ENCODE measurements around the gene PRR7.

GRCh38 chr5:177449140-177450061 lies 2.8 kb downstream of the PRR7 start:
- TF ChIP-seq YY1 (IDR thresholded peaks at IDR 0.05) (no peak), CTCF (IDR thresholded peaks at IDR 0.05; ENCODE audit: low read depth, low read length, missing input control) (no peak), SP1 (IDR thresholded peaks at IDR 0.05) (no peak), REST (IDR thresholded peaks at IDR 0.05) (no peak), EGR1 (IDR thresholded peaks at IDR 0.05; ENCODE audit: low read depth in 2 of 2) (no peak), RAD21 (IDR thresholded peaks at IDR 0.05) (no peak), ZBTB33 (IDR thresholded peaks at IDR 0.05) (no peak), JUND (IDR thresholded peaks at IDR 0.05) (no peak), TAF1 (conservative IDR thresholded peaks at IDR 0.05) (no peak), GABPA (IDR thresholded peaks at IDR 0.05 in 1 of 2, conservative IDR thresholded peaks at IDR 0.05 in 1 of 2) (no peak), RXRA (IDR thresholded peaks at IDR 0.05) (no peak)

All from liver (tissue), 3 donors.